Measurements from ENCODE around the gene PPEF1. TPM values are rescaled to one million over a fixed set of nuclear protein-coding genes. Genes with fewer than 3 reads are reported as not detected.

PPEF1 gene
- polyA plus RNA-seq, 1 donor from 2014 or later = 1.5 TPM

DNA sequence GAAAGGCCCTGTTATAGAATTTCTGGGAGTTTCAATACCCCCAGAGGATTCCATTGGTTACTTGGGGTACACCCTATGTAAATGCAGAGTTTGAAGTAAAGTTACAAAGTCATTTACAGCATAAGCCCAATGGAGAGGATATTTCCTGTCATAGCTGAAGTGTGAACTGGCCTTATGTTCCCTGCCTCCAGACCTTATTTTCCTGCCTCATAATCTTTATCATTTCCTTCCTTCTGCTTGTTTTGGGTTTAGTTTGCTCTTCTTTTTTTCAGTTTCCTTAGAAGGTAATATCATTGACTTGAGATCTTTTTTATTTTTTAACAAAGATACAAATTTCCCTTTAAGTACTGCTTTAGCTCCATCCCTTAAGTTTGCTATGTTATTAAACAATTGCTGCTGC lies 85.4 kb downstream of the PPEF1 start:
- no peak overlapping the region for H3K27ac ChIP-seq (ENCODE audit: low read length)
- H3K9ac ChIP-seq (ENCODE audit: low read length) = no peak overlapping the region
- no peaks in the 10 kb centered on the region for H3K9me2 ChIP-seq (ENCODE audit: insufficient read depth, low read length)
- H3K79me2 ChIP-seq (replicated peaks; ENCODE audit: insufficient read depth, low read length) = no peaks in the 10 kb centered on the region
- H3K4me2 ChIP-seq (ENCODE audit: low read length) = no peak overlapping the region
- no peaks in the 10 kb centered on the region for H3F3A ChIP-seq (ENCODE audit: insufficient read depth, low read length, poor library complexity, severe bottlenecking)
- H3K36me3 ChIP-seq (ENCODE audit: insufficient read depth, low read length) = no peaks in the 10 kb centered on the region
- no peaks in the 10 kb centered on the region for H4K20me1 ChIP-seq (ENCODE audit: insufficient read depth)
- H3K9me3 ChIP-seq (ENCODE audit: low read length) = no peaks in the 10 kb centered on the region
- no peak overlapping the region for H3K4me3 ChIP-seq (ENCODE audit: low read length)
- TF ChIP-seq, protein P1, sequence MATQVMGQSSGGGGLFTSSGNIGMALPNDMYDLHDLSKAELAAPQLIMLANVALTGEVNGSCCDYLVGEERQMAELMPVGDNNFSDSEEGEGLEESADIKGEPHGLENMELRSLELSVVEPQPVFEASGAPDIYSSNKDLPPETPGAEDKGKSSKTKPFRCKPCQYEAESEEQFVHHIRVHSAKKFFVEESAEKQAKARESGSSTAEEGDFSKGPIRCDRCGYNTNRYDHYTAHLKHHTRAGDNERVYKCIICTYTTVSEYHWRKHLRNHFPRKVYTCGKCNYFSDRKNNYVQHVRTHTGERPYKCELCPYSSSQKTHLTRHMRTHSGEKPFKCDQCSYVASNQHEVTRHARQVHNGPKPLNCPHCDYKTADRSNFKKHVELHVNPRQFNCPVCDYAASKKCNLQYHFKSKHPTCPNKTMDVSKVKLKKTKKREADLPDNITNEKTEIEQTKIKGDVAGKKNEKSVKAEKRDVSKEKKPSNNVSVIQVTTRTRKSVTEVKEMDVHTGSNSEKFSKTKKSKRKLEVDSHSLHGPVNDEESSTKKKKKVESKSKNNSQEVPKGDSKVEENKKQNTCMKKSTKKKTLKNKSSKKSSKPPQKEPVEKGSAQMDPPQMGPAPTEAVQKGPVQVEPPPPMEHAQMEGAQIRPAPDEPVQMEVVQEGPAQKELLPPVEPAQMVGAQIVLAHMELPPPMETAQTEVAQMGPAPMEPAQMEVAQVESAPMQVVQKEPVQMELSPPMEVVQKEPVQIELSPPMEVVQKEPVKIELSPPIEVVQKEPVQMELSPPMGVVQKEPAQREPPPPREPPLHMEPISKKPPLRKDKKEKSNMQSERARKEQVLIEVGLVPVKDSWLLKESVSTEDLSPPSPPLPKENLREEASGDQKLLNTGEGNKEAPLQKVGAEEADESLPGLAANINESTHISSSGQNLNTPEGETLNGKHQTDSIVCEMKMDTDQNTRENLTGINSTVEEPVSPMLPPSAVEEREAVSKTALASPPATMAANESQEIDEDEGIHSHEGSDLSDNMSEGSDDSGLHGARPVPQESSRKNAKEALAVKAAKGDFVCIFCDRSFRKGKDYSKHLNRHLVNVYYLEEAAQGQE (IDR thresholded peaks at IDR 0.05; ENCODE audit: borderline replicate concordance) = no peak
- TF ChIP-seq TAF1 (IDR thresholded peaks at IDR 0.05; ENCODE audit: low read depth) = no peak
- no peak for TF ChIP-seq EZH2 (IDR thresholded peaks at IDR 0.05; ENCODE audit: borderline replicate concordance, insufficient read depth, low read length, poor library complexity, severe bottlenecking)
- TF ChIP-seq POLR2AphosphoS5 (IDR thresholded peaks at IDR 0.05) = no peak
- TF ChIP-seq, protein P2, sequence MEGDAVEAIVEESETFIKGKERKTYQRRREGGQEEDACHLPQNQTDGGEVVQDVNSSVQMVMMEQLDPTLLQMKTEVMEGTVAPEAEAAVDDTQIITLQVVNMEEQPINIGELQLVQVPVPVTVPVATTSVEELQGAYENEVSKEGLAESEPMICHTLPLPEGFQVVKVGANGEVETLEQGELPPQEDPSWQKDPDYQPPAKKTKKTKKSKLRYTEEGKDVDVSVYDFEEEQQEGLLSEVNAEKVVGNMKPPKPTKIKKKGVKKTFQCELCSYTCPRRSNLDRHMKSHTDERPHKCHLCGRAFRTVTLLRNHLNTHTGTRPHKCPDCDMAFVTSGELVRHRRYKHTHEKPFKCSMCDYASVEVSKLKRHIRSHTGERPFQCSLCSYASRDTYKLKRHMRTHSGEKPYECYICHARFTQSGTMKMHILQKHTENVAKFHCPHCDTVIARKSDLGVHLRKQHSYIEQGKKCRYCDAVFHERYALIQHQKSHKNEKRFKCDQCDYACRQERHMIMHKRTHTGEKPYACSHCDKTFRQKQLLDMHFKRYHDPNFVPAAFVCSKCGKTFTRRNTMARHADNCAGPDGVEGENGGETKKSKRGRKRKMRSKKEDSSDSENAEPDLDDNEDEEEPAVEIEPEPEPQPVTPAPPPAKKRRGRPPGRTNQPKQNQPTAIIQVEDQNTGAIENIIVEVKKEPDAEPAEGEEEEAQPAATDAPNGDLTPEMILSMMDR (IDR thresholded peaks at IDR 0.05; ENCODE audit: poor library complexity, severe bottlenecking) = no peak
- TF ChIP-seq SMC3 (conservative IDR thresholded peaks at IDR 0.05; ENCODE audit: poor library complexity) = no peak
- no peak for TF ChIP-seq RAD21 (conservative IDR thresholded peaks at IDR 0.05)
- TF ChIP-seq EP300 (conservative IDR thresholded peaks at IDR 0.05; ENCODE audit: poor library complexity, severe bottlenecking) = no peak
- no peak for TF ChIP-seq MXI1 (conservative IDR thresholded peaks at IDR 0.05; ENCODE audit: poor library complexity, severe bottlenecking)
- H3K27me3 ChIP-seq (ENCODE audit: insufficient read depth, low read depth, low read length) = no peaks in the 10 kb centered on the region
- no peak overlapping the region for H2AFZ ChIP-seq (ENCODE audit: low read depth, low read length)

- Histone ChIP-seq H4K20me1 (ENCODE audit: insufficient read depth) (no peaks in the 10 kb centered on the region), H3K79me2 (replicated peaks; ENCODE audit: insufficient read depth, low read length) (no peaks in the 10 kb centered on the region), H3K36me3 (ENCODE audit: insufficient read depth, low read length) (no peaks in the 10 kb centered on the region), H3K27me3 (ENCODE audit: insufficient read depth, low read depth, low read length) (no peaks in the 10 kb centered on the region), H3K9ac (ENCODE audit: low read length) (no peak overlapping the region), H3F3A (ENCODE audit: insufficient read depth, low read length, poor library complexity, severe bottlenecking) (no peaks in the 10 kb centered on the region), H2AFZ (ENCODE audit: low read depth, low read length) (no peak overlapping the region), H3K9me2 (ENCODE audit: insufficient read depth, low read length) (no peaks in the 10 kb centered on the region), H3K4me2 (ENCODE audit: low read length) (no peak overlapping the region), H3K4me3 (ENCODE audit: low read length) (no peak overlapping the region), H3K9me3 (ENCODE audit: low read length) (no peaks in the 10 kb centered on the region), H3K27ac (ENCODE audit: low read length) (no peak overlapping the region)
- TF ChIP-seq, protein P1 (IDR thresholded peaks at IDR 0.05; ENCODE audit: borderline replicate concordance) = no peak
- TF ChIP-seq EZH2 (IDR thresholded peaks at IDR 0.05; ENCODE audit: borderline replicate concordance, insufficient read depth, low read length, poor library complexity, severe bottlenecking) = no peak
These were observed 86.2 kb downstream of the PPEF1 start for GRCh38 chrX:18793601-18794089.
